Hair follicular keratinocyte (primary cell): ENCODE data around the gene PDLIM1. TPM values are rescaled to one million over a fixed set of nuclear protein-coding genes. Genes with fewer than 3 reads are reported as not detected.

ENCODE experiments used
- total RNA-seq: library from RNA; depleted of rRNA; stranded (reverse); fragments of >200 nt; gene quantifications from 2 replicates; pipeline ENCODE4 v1.2.3, GENCODE V29; 2015

PDLIM1 gene, protein sequence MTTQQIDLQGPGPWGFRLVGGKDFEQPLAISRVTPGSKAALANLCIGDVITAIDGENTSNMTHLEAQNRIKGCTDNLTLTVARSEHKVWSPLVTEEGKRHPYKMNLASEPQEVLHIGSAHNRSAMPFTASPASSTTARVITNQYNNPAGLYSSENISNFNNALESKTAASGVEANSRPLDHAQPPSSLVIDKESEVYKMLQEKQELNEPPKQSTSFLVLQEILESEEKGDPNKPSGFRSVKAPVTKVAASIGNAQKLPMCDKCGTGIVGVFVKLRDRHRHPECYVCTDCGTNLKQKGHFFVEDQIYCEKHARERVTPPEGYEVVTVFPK
- total RNA-seq = 132 and 133 TPM in 2 replicates

DNA sequence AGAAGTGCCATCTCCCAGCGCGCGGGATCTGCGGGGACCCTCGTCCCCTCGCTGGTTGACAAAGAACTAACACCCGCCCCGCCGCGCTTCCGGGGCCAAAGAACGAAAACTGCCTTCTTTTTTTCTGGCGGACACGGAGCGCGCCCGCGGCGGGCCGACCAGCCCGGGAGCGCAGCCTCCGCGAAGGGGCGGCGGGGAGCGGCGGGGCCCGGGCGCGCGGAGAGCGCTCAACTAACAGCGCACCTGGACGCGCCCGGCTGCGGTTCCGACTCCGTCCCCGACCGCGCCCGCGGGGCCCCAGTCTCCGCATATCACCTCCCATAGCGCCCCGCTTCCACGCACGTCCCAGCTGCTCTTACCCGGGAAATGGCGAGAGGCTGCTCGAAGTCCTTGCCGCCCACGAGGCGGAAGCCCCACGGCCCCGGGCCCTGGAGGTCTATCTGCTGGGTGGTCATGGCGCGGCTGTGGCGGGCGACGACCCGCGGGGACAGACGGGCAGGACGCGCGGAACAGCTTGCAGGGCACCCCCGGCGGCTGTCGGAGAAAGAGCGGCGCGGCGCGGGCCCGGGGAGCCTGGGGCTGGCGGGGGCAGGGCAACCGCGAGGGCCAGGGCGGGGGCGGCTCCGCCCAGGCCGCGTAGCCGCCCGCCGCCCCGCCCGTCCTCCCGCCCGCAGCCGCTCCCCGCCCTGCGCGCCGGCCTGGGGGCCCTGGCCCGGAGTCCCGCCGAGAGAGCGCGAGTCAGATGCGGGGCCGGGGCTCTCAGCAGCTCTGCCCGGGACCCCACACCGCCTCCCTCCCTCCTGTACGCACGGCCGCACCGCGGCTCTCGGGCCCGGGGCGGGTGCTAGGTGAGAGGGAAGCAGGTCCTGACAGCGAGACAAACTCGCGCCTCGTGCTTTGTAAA lies at the start of gene PDLIM1:
PDLIM1 (minus strand) TSS at position 543 of the 904 bp plus-strand sequence; CDS start at position 455, 88 bp downstream.

DNA sequence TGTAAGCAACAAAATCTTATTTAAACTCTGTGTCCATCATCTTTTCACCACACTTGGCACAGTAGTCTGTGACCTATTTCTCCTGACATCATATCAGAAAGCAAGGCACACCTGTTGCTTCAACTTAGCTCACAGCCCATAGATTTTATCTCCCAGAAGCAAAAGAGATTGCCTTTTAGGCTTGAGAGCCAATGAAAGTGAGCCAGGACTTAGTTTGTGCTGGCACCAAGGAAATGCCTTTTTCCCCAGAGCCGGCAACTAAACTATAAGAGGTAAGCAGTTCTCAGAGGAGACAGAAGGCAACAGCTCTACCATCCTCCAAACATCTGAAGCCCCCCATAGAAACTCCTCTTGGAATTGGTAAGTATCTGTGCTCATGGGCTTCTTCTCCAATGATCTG lies 96.9 kb downstream of the PDLIM1 start, which contains the start of gene ACSM6:
ACSM6 (plus strand) TSS at position 295 of the 400 bp plus-strand sequence. CDS start 248 bp downstream, outside the sequence.

Other genes starting within 250 kb of the PDLIM1 start
- gene CYP2C8, start 221.5 kb downstream of the PDLIM1 start, total RNA-seq = not detected in 2 replicates
- not detected in 2 replicates for gene ACSM6, start 96.8 kb downstream of the PDLIM1 start, total RNA-seq